LHCN-M2 (cell line): Measurements from ENCODE around the gene IRF8. TPM values are rescaled to one million over a fixed set of nuclear protein-coding genes. Genes with fewer than 3 reads are reported as not detected.
"Not testable (repeated sequence)": the region's sequence is repeated elsewhere in the genome, so short reads cannot be mapped to it uniquely, and the experiment has no call there.

Source experiments
- DNase-seq: peaks from one replicate; pipeline ENCODE4 v3.0.0-alpha.2; 2012; ENCODE audit warnings: low read depth
- polyA plus RNA-seq: library from polyadenylated mRNA; unstranded; fragments of >200 nt; gene quantifications from one replicate; pipeline ENCODE4 v1.2.1, GENCODE V29; 2012; ENCODE audit warnings: missing spikeins
- total RNA-seq: library from RNA; depleted of rRNA; stranded (reverse); fragments of >200 nt; gene quantifications from 2 replicates; pipeline ENCODE4 v1.2.3, GENCODE V29; 2014; rRNA removed

Gene IRF8, protein sequence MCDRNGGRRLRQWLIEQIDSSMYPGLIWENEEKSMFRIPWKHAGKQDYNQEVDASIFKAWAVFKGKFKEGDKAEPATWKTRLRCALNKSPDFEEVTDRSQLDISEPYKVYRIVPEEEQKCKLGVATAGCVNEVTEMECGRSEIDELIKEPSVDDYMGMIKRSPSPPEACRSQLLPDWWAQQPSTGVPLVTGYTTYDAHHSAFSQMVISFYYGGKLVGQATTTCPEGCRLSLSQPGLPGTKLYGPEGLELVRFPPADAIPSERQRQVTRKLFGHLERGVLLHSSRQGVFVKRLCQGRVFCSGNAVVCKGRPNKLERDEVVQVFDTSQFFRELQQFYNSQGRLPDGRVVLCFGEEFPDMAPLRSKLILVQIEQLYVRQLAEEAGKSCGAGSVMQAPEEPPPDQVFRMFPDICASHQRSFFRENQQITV
- total RNA-seq, result not detected in 2 replicates
- polyA plus RNA-seq, result not detected

DNA sequence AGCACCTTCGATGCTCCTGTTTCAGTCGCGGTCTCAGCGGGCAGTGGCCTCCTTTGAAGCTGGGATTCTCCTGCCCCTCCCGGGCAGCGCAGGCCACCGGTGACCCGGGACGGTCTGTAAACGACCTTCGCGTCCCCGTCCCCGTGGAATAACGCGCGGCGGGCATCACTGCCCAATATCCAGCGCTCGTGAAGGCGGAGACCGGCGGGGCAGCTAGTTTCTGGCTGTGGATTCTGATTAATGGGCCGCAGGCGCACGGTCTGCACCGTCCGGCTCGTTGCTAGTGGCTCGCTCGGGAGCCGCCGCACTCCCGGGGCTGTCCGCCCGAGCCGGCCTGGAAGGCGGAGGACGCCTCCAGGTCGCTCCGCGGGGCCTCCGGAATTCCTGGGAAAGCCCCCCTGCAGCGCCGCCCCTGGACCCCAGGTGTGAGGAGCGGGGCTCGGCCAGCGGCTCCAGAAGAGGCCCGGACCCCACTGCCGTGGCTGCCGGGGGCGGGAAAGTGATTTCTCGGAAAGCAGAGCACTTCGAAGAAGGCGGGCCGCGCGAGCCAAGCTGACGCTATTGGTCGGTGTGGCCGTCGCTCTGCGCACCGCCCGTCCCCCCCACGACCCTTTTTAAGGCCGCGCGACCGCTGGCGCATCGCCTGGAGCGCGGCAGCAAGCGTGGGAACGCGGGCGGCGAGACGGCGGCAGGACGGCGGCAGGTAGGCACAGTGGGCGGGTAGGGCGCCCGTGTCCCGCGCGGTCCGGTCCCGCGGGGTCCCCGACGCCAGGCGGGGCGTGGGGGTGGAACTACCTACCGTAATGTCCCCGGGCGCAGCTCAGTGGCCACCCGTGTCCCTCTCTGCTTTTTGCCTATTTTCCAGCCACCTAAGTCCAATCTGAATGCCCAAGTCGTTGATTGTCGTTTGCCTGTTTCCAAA, at the start of gene IRF8:
Gene IRF8, plus strand, starts transcription at position 642 of the 922 bp plus-strand sequence. CDS start 3,854 bp downstream, outside the sequence.
- no peak for DNase-seq

DNA sequence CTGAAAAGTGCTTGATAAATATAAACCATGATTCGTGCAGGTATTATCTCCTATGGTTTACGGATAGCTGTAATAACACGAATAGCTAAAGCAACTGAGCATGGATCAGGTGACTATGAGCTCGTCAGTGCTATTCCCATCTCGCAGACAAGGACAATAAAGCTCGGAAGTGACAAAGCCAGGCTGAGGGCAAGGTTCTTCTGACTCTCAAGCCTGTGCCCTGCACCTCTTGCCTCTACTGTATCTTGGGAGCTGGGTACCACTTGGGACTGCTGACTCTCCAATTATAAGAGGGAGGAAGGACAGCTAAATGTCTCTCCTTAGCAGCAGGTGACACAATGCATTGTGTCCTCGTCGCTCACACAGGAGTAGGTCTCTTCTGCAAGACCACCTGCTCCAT, 49.6 kb upstream of the IRF8 start:
- no peak for DNase-seq

DNA sequence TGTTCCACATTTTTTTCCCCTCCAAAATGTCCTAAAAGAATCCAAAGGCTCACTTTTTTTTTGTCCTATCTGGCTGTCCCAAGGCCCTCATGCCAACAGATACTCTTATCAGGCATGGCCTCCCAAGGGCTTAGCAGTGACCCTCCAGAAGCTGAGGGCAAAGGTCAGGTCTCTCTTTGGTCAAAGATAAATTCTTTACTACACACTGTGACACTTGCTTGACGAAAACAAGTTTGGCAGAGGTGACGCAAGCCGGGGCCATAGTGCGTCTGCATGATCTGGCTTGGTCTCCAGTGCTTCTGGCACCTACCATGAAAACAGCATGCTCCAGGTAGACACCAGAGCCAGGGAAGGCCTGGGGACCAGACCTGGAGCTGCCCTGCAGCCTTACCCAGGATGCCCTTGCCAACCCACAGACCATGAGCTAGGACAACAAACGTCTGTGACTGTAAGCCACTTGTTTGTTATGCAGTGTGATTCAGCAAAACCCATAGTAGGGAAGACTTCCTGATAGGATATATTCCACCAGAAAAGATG, 48.5 kb upstream of the IRF8 start:
- DNase-seq, result no peak

DNA sequence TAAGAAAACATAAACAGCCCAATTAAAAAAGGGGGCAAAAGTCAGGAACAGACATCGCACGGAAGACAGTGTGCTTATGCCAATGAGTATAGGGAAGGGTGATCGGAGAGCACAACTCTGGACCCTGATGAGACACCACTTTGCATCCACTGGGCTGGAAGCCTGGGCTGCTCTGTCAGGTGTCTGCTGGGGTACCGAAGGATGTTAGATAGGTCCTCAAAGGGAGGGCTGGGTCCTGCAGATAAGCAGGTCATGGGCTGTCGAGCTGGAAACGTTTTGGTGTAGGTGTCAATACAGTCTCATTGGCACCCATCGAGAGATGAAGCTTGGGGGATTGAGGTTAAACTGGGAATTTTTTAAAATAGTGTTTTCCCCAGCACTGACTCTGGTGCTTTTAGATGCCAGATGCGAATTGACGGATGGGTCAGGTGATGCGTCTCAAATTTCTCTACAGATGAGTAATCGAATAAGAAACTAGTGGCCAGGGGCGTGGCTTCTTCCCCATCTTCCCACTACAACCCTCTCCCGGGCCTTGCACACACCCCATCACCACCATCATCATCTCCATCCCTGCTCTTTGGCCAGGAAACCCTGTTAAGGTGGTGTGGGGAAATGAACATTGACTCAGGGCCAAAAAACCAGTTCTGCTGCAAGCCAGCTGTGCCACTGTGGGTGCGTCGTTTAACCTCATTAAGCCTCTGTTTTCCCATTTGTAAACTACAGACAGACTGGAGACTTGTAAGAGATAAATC, 47.8 kb upstream of the IRF8 start:
- DNase-seq, result peak; percentile 17

DNA sequence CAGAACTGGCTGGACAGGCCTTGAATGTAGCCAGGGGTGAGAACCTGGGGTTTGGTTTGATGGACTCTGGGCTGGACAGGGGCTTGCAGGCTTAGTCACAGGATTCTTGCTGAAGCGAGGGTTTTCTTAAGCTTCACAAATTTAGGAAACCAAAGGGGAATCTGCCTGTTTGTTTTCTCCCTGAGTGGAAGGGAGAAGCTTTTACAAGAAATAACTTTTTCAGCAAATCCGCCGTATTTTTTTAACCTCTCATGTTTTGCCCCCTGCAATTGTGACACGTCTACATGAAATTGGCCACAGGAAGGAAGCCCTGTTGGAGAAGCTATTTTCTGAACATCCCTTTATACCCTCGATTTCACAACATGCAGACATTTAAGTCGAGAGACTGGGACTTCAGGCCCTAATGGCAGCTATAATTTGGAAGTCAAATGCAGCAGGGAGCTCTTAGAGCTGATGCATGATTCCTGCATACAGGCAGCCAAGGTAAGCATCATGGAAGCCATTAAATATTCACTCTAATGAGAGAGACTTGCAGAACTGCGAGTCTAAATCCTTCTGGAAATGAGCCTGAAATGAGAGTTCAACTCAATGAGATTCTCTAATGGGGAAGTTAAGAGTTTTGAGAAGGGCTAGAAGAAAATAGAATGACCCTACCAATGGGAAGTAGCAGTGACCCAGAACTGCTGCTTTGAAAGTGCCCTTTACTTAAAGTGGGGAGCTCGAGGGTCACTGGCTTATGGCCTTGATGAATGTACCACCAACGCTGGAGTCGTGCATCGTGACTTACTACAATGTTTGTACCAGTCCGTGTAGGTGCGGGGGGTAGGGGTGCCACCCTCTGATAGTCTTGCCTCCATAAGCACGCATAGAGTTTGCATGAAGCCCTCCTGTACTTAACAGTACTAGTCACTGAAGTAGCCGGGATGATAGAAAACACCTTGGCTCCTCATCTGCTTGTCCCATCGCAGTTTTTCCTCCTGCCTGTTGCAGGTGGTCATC, 45.1 kb upstream of the IRF8 start:
- no peak for DNase-seq

DNA sequence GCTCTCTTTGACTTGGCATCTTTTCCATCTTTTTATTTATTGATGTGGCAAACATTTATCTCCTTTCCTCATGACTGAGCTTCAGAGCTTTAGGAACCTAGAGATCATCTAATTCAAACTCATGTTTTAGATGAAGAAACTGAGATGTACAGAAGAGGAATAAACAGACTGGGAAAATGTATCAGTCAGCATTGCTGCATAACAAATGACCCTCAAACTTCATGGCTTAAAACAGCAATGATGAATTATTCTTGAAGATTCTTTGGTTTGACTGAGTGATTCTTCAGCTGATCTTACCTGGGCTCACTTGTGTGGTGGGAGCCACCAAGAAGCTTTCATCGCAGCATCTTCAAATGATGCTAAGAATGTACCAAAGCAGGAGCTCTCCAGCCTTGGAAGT, 44.0 kb upstream of the IRF8 start:
- DNase-seq, result no peak

DNA sequence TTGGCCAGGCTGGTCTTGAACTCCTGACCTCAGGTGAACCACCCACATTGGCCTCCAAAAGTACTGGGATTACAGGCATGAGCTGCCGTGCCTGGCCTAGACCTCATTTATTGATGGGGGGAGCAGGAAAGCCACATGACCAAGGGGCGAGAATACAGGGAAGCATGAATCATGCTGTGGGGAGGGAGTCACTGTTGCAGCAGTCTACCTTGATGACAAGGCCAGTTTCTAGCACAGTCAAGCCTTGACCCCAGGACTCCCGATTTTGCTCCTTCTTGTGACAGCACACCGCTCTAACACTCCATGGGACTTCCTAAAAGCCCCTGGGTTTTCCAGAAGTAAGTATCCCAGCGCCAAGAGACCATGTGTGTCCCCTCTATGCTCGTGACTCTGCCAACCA, 42.9 kb upstream of the IRF8 start:
- DNase-seq, result no peak

DNA sequence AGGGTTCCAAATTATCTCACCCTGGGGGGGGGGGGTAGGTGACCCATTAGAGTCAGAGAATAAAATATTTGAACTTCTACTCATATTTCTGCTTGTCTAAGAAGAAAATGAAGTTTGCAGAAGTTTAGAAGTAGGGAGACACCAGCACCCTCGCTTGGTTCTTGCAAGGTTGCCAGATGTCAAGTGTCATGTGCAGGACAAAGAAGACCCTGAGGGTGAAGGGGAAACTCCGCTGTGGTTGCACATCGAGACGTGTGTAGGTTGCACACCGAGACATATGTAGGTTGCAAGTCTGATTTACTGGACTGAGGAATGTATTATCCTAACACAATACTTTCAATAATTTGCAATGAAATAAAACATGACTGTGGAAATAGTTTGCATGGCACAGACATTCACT, 42.4 kb upstream of the IRF8 start:
- DNase-seq, result no peak

DNA sequence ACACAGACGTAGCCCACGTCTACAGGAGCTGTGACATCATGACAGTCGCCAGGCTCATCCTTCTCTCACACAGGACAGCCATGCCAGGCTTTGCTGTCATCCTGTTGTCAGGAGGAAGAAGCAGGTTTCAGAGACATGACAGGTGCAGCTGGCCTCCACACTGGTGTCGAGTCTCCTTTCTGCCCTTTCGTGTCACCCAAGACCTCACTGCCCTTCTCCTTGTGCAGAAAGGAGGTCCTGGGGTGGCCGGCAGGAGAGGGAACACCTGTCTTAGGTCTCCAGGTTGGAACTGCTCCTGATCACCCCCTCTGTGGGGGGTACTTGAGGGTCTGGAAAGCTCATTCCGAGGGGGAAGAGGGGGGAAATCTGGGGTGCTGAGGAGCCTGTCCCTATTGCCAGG, 41.6 kb upstream of the IRF8 start:
- no peak for DNase-seq

DNA sequence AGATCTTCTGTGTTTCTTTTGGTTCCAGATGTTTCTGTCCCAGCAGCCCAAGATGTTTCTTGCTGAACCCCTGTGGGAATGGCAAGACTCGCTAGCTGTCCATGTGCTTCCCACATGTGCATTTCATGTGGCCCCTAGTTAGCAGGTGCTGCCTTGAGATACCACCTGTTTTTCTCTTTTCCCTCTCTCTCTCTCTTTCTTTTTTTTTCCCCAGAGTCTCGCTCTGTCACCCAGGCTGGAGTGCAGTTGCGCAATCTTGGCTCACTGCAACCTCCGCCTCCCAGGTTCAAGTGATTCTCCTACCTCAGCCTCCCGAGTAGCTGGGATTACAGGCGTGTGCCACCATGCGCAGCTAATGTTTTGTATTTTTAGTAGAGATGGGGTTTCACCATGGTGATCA, 40.4 kb upstream of the IRF8 start:
- not testable (repeated sequence) for DNase-seq

DNA sequence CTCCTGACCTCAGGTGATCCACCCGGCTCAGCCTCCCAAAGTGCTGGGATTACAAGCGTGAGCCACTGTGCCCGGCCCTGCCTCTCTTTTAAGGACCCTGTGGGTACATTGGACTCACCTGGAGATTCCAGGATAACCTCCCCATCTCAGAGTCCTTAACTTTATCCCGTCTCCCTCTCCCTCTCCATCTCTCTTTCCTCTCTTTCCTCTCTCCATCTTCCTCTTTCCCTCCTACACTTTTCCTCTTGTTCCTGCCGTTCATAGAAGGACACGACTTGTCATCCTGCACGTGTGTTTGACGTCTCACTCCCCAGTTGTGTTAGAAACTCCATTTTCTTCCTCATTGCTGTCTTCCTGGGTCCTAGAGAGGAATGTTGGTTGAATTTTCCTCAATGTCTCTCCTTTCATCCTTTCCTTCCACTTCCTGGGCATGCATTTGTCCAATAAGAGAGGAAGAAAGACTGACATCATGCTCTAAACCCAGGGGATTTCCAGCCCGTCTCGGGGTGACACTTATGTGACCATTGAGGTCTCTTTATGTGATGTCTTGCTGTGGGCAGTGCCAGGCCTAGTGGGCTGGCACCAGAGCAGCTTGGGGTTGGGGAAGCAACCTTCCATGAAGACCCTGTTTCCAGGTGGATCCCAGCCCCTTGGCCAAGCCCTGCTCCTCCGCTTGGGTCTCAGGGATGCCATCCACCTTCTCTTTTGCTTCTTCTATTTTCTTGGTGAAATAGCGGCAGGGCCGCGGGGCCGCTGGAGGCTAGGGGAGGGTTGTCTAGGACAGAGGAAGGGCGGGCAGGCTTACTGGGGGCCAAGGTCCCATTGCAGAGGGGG, 39.8 kb upstream of the IRF8 start:
- no peak for DNase-seq

DNA sequence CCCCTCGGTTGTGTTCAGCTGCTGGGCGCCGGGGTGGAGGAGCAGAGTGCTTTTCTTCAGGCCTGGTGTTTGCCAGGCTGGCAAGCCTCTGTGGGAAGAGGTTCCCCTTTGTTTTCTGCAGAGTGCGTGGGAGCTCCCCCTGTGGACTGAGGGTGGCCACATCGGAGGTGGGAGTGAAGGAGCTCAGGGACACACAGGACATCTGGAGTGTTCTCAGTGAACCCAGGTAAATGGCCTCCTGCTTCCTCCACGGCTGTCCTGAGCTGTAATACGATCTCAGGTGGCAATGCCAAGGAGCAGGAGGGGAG, 39.2 kb upstream of the IRF8 start:
- DNase-seq, result no peak

DNA sequence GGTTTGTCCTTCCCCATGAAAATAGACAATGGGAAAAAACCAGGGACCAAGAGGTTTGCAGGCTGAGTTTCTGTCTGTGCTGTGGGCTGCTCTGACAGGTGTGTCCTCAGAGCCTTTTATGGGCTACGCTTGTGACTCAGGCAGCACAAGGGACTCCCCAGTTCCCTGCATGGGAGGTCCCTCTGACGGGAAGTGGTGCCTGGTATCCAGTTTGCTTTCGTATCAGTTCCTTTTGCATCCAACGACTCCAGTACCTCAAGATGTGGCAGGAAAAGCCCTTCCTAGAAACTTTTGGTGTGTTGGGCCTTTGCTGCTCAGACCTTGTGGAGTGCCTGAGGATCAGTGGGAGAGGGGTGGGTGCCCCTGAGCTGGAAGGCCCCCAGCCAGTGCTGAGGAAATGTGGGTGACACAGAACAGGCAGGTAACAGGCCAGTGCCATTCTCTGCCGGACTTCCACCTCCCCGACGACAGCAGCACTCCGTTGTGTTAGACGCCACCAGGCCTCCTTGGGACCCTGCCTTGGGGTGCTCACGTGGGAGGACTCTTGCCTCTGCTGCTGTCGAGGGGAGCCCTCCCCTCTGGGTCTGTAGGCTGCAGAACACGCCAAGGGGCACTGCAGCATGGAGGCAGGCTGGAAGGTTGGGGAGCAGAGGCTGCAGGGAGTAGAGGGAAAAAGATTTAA, 38.4 kb upstream of the IRF8 start:
- no peak for DNase-seq

DNA sequence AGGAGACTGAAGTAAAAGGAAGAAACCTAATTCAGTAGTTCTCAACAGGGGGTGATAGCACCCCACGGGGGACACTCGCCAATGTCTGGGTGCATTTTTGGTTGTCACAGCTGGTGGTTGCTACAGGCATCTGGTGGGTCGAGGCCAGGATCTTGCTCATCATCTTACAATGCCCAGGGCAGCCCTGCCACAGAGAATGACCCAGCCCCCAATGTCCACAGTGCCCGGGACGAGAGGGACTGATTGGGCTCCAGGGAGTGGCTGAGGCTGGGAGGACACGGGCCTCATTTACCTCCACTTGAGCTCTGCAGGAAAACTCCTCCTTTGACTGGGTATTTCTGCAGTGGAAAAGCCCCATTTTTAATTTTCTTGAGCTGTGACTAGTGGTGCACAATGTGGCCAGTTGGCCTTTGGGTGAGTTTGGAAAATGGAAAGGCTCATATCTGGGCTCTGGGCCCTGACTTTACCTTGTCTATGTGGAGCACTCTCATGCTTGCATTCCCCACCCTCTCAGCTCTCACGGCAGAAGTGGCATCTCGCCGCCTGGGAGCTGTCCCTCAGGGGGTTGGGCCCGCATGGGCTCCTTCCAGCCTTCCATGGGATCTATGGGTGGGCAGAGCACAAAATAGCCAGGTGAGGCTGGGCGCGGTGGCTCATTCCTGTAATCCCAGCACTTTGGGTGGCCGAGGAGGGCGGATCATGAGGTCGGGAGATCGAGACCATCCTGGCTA, 37.7 kb upstream of the IRF8 start:
- no peak for DNase-seq

DNA sequence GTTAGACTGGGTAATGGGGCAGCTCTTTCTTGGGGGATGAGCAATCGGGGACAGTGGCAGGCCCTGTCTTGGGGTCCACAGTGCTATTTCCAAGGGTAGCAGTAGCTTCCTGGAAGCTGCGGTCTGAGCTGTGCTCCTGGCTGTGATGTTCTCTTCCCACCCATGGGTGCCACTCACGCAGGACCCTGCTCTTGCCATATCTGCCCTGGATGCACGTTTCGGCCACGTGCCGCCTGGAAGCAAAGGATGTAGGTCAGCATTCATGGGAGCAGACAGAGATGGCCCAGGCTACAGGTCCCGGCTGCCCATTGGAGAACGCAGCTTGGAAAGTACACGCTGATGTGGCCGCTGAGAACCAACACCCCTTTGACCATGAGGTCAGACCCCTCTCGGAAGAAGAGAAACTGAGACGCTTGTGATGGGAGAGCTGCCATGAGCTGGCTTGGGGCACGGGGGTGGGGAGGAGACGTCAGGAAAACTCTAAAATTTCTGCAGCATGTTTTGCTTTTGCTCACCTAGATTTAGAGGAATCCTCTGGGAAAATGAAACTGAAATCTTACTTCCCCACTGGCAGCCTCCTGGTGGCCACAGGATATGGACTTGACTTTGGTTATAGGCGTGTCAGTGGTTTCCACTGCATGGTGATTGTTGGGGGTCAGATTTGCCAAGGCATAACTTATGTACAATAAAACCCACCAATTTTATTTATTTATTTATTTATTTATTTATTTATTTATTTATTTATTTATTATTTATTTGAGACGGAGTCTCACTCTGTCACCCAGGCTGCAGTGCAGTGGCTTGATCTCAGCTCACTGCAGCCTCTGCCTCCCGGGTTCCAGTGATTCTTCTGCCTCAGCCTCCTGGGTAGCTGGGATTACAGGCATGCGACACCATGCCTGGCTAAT, 36.2 kb upstream of the IRF8 start:
- no peak for DNase-seq

DNA sequence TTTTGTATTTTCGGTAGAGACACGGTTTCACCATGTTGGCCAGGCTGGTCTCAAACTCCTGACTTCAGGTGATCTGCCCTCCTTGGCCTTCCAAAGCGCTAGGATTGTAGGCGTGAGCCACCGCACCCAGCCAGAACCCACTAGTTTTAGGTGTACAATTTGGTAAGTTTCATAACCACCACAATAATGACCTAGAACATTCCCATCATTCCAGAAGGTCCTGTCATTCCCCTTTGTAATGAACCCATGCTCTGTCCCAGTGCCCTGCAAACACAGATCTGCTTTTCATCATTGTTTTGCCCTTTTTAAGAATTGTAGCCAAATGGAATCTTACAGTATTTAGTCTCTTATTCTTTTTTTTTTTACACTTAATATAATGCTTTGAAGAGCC, 35.6 kb upstream of the IRF8 start:
- no peak for DNase-seq

DNA sequence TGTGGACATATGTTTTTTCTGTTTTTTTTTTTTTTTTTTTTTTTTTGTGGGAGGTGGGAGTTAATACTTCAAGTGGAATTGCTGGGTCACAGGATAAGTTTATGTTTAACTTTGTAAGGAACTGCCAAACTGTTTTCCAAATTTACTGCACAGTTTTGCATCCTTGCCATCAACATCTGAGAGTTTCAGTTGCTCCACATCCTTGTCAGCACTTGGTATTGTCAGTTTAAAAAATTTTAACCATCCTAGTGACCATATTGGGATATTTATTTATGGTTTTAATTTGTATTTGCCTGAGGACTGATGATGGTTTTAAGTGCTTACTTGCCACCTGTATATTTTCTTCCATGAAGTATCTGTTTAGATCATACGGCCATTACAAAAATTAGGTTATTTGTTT, 34.0 kb upstream of the IRF8 start:
- no peak for DNase-seq
